GM12865 (cell line): ENCODE measurements around the gene MYO18B.
"Not testable (repeated sequence)": the region's sequence is repeated elsewhere in the genome, so short reads cannot be mapped to it uniquely, and the experiment has no call there.

Experiments used
- DNase-seq: peaks from one replicate; pipeline ENCODE4 v3.0.0; 2010; ENCODE audit warnings: low read depth
- H3K4me3 ChIP-seq: 2 replicates; pipeline ENCODE4 v1.5.1; 2011; ENCODE audit warnings: mild to moderate bottlenecking, low read depth, low read length, control low read depth
- CTCF ChIP-seq: IDR thresholded peaks from 2 replicates; pipeline ENCODE4 v1.5.1; 2011; ENCODE audit warnings: low read length, control low read depth, low read depth, inconsistent platforms; ENCODE audit not compliant: insufficient read depth; ENCODE audit errors: missing control alignments

MYO18B gene

DNA sequence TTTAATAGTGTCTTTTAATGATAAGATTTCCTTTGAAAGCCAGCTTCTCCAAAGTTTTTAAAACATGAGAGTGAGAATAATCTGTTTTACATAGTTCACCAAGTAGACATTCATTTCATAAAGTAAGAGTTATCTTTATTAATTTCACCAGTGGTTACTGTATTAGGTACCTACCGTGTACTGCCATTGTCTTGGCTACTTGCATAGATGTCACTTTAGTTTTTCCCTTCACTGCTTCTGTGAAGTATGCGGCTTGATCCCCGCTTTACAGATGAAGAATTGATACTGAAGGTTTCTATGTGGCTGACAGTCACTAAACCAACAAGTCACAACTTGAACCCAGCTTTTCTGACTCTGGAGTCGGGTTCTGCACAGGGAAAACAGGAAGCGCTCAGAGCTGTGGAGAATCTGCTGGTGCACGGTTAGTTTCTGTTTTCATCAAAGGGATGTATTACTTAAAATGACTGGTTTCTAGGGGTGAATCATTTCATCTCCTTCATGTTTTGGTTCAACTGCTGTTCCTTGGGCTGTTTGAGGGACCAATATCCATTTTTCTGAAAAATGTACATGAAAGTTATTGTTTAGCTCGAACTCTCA is 39.3 kb upstream of the MYO18B start:
- no peak overlapping the region for H3K4me3 ChIP-seq
- no peak for TF ChIP-seq CTCF
- DNase-seq, result peak; percentile 65

DNA sequence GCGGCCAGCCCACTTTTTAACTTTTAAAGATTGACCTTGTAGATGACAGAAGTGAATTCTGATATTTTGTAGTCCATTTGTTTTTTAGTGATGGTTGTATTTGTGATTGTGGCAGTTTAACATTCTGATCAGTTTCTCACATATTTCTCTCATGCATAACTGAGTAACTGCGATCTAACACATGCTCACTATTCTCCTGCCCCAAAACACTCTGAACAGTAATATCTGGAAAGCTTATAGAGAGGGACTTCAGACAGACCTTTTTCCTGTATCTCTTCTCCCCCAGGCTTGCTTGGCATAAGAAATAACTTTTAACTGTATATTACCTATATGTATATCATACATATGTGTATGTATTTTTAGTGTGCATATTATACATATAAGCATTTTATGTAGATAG is 37.3 kb upstream of the MYO18B start:
- DNase-seq, result peak; percentile 21
- H3K4me3 ChIP-seq, result no peak overlapping the region

GRCh38 chr22:25706197-25706596 is 35.8 kb upstream of the MYO18B start:
- no peak for DNase-seq
- no peak for TF ChIP-seq CTCF
- H3K4me3 ChIP-seq, result no peak overlapping the region

More for the DNA sequence above, 37.3 kb upstream of the MYO18B start:
- TF ChIP-seq CTCF, result no peak

GRCh38 chr22:25708430-25708829 is 33.6 kb upstream of the MYO18B start:
- H3K4me3 ChIP-seq, DNase-seq: not testable (repeated sequence)

DNA sequence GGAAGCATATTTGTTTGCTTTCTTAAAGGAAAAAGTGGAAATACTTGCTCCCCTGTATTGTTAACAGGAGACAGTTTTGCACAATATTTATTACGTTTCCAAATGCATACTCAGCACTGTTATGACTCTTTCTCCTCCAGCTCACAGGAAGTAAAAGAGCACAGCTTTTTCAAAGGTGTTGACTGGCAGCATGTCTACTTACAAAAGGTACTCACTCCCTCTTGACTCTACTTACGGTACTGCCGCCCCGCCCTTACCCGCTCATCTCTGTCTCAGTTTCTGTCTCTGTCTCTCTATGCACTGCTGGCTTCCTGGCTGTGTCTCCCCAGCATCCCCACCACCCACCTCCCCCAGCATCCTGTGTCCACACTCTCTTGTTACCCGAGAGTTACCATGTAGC is 32.2 kb upstream of the MYO18B start:
- no peak for TF ChIP-seq CTCF
- peak; percentile 79 for DNase-seq
- no peak overlapping the region for H3K4me3 ChIP-seq

- TF ChIP-seq CTCF, result no peak
- no peak overlapping the region for H3K4me3 ChIP-seq
- no peak for DNase-seq
Measured at GRCh38 chr22:25710501-25710900, 31.5 kb upstream of the MYO18B start.

DNA sequence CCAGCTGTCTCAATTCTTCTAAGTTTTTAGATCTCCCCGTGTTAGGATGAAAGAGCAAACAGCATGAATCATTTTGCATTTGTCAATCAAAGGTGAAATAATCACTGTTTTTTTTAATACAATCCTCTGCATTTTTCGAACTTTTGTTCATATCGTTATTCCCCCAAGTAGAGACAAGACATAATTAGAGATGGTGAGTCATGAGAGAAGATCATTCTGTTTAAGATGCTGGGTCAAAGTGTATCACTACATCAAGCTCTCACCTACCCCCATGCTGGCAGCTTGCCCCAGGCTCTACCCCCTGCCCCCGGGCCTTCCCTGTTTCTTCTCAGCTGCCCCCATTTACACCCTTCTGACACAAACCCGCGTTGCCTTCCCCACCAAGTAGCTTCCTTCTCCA is 30.5 kb upstream of the MYO18B start:
- DNase-seq, result no peak
- H3K4me3 ChIP-seq, result no peak overlapping the region
- TF ChIP-seq CTCF, result no peak
